GM21526 (cell line): Measurements from ENCODE around the gene LTN1.
"Not testable (repeated sequence)": the region's sequence is repeated elsewhere in the genome, so short reads cannot be mapped to it uniquely, and the experiment has no call there.

Source experiments
- ATAC-seq: cut with Tn5 transposase; IDR thresholded peaks from one replicate; pipeline ENCODE4 v1.9.1; 2021; ENCODE audit warnings: moderate library complexity; ENCODE audit not compliant: unreplicated experiment, low FRiP score

Gene LTN1

DNA sequence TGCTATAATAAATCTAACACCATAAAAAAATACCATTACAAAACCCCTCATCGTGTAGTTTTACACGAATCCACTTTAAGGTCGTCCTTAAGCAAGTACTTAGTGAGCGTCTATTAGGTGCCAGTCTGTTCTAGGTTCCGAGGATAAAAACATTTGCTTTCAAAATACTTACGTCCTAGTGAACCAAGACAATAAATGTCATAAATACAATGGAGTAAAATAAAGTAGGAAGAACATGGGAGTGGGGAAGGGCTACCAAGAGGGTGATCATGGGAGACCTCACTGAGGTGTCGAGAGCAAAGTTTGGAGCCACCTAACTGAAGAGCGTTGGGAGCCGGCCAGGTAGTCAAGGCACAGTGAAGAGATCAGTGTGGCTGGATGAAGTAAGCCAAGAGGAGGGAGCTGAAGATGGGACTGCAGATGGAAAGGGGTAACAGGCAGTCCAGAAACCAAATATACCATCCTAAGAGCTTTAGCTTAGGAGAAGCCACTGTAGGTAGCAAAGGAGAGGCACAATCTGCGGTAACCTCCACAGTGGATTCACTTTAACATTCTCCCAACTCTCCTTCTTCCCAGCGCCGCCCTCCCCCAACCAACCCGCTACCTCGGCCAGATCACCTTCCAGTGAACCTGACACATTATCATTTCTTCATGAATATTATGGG, 684 bp downstream of the LTN1 start:
- ATAC-seq, result peak; percentile 7

DNA sequence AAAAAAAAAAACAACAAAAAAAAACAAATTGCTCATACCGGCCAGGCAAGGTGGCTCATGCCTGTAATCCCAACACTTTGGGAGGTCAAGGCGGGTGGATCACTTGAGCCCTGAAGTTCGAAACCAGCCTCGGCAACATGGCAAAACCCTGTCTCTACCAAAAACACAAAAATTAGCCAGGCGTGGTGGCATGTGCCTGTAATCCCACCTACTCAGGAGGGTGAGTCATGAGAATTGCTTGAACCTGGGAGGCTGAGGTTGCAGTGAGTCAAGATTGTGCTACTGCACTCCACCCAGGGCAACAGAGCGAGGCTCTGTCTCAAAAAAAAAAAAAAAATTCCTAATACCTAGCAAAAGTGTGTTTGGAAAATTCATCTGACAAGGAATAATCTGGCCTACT, 4.5 kb downstream of the LTN1 start:
- ATAC-seq, result not testable (repeated sequence)

DNA sequence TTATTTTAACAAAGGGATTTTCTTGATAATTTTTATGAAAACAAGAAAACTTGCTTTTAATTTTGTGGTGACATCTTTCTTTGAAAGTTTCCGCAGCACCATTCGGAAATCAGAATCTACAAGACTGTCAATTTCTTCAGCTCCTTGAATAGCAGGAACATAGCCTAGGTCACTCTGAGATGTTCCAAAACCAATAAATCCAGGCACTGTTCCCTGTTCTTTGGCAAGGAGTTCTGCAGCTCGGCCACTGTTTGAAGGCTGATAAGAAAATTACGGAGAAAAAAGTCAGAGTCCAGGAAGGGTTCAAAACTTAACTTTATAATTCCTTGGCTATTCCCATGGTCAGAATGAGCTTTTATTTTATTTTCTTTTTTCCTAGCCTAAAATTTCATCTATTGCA, 6.0 kb downstream of the LTN1 start:
- ATAC-seq, result no peak

DNA sequence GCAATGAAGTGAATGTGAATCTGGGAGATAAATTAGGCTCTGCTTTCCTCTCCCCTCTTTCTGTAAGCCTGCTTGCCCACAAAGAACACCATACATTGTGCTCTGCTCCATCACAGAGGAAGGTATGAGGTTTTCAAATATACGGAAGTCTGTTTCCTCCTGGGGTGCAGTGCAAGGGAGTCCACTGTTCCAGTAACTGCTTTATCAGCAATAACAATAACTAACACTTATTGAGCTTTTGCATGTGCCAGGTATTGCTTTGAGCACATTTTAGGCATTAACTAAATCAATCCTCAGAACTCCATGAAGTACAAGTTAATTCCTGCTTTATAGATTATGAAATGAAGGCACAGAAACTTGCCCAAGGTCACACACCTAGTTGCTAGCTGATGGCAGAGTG, 10.0 kb downstream of the LTN1 start:
- no peak for ATAC-seq

DNA sequence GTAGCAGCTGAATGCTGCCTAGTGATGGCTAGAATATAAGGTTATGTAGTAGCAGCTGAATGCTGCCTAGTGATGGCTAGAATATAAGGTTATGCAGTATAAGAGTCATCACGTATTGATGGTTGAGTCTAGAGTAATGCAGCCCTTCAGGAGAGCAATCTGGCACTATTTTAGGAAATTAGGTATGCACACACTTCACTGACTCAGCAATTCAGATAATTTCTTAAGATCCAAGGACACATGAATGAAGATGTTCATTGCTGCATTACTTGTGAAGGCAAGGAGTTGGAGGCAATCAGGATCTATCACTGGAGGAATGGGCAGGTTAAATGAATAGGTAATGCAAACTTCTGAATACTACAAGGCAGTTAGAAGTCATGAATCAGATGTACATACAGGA, 13.6 kb downstream of the LTN1 start:
- no peak for ATAC-seq

DNA sequence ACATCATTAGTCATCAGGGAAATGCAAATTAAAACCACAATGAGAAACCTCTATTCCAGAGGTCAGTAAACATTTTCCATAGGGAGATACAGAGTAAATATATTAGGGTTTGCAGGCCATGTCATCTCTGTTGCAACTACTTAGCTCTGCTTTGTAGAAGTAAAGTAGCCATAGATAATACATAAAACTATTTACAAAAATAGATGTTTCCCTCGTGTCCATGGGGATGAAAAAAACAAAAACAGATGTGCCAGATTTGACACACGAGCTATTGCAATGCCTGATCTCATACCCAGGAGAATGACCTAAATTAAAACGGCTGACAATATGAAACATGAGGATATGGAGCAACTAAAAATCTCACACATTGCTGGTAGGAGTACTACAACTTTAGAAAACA, 17.3 kb downstream of the LTN1 start:
- no peak for ATAC-seq

DNA sequence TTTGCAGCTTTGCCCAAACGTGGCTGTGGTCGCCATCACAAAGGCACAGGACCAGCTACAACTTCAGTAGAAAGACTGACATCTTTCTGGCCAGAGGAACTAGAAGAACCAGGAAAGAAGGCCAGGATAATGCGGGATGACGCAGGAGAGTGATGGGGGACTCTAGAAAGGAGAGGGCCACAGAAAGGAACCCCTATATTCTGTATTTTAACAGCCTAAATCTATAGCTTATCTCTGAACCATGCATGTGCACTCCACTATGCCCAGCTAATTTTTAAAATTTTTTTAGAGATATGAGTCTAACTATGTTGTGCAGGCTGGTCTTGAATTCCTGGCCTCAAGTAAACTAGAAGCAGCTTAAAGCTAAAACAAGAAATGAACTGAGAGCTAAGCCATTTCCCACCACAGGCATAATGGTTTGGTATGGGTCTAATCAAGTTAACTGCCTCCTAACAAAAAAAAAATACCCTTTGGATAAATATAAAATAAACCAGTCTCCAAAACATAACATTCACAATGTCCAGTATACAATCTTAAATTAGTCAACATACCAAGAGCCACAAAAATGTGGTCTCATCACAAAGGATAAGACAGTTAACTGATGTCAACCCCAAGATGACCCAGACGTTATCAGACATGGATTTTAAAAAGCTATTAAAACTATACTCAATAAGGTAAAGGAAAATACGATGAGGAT, 18.0 kb downstream of the LTN1 start:
- no peak for ATAC-seq

DNA sequence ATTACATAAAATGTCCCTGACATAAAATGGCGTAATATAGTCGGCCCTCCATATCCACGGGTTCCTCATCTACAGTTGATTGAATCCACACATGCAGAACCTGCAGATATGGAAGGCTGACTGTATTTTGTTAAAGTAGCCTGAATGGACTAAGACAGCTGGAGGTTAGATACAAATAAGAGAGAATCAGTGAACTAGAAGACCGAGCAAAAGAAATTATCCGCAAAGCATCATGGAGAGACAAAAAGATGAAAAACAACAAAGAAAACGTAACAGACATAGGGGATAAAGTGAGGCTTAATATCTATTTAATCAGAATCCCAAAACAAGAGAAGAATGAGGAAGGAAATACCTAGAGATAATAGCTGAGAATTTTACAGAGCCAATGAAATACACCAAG, 20.3 kb downstream of the LTN1 start:
- no peak for ATAC-seq

DNA sequence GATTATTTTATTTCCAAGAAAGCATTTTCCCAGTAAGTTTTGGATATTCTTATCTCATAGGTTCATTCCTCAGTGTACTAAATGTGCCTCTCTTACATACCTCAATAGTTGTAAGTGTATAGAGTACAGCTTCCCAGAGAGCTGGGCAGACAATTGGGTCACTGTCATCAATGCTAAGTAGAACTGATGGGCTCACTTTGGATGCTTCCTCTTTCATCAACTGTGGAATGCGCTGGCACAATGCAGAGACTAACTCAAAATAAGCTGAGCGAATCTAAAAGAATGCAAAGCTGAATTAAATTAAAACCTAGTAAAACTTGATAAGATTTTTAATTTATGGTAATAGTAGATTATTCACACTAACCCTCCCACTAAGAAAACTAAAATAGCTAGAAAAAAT, 21.5 kb downstream of the LTN1 start:
- ATAC-seq, result no peak

DNA sequence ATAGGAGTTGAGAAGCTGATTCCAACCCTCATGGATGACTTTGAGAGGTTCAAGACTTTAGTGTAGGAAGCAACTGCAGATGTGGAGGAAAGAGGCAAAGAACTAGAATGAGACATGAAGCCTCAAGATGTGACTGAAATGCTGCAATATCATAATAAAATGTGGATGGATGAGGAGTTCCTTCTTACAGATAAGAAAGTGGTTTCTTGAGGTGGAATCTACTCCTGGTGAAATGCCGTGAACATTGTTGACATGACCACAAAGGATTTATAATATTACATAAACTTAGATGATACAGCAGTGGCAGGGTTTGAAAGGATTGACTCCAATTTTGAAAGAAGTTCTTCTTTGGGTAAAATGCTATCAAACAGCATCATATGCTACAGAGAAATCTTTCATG, 28.8 kb downstream of the LTN1 start:
- no peak for ATAC-seq

DNA sequence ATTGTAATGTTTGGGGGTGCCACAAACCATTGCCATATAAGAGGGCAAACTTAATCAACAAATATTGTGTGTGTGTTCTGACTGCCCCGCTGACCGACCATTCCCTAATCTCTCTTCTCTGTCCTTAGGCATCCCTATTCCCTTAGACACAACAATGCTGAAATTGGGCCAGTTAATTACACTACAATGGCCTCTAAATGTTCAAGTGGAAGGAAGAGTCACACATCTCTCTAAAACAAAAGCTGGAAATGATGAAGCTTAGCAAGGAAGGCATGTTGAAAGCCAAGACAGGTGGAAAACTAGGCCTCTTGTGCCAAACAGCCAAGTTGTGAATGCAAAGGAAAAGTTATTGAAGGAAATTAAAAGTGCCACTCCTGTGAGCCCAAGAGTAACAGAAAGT, 30.2 kb downstream of the LTN1 start:
- no peak for ATAC-seq

DNA sequence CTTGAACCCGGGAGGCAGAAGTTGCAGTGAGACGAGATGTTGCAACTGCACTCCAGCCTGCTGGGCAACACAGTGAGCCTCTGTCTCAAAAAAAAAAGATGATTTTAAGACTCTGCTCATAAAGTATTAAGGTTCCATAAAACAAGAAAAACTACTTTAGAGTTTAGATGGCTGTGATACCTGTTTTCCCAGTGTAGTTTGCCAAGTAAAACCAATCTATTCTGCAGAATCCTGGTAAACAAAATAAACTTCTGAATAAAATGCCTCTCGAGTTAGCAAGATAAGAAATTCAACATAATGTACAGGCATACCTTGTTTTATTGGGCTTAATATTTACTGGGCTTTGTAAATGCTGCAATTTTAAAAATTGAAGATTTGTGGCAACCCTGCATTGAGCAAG, 30.8 kb downstream of the LTN1 start:
- no peak for ATAC-seq

DNA sequence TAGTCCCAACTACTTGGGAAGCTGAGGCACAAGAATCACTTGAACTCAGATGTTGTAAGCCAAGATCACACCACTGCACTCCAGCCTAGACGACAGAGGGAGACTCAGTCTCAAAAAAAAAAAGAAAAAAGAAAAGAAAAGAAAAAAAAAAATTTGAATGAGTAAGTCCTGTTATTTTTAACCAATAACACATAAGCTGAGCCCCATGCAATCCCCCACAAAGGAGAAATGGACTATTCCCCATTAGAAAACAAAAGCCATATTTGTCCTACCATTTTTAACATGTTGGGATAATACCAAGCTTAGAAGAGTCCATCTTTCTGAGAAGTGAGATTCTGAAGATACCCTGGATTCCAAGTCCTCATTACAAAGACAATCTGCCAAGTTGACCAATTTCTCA, 32.4 kb downstream of the LTN1 start:
- ATAC-seq, result no peak

DNA sequence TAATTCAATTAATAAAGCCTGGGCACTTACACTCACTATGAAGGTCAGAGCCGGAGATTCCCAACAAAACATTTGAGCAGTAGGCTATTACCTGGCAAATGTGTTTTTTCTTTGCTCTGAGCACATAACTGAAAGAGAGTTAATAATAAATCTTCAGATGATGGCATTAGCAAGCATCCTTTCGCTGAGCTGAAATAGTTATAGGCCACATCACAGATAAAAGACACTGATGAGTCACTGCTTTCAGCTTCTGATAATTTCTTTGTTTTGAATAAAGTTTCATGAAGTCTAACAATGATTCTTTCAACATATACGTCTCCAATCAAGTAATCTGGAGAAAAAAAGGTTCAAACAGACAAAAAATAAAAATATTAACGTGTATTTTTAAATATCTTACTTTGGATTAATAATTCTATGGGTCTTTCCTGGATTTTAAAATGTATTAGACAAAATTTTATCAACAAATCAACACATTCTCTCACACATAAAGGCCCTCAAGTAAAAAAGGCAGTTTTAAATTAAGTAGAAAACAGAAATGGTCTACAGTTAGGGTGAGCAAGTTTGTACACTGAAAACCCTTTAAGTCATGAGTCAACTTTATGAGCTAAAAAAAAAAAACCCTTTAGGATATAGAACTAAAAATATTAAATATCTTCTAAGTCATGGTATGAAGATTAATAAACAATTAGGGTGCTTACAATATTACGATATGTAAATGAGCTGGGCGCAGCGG, 33.1 kb downstream of the LTN1 start:
- no peak for ATAC-seq

DNA sequence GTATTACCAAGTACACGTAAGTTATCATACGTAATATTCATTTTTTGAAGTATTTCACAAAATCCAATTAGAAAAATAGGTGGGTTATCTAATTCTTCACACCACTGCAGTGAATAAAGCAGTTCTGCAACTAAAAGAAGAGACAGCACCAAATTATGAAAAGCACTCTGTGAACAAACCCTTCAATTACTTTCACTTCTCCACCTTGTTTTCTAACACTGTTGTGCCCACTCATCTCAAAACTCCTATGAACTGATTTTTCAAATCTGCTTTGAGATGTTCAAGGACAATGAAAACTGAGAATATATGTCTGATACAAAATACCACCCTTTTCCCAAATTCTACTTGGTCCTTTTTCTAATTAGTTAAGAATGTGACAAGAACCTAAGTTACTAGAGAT, 39.4 kb downstream of the LTN1 start:
- peak; percentile 84 for ATAC-seq

DNA sequence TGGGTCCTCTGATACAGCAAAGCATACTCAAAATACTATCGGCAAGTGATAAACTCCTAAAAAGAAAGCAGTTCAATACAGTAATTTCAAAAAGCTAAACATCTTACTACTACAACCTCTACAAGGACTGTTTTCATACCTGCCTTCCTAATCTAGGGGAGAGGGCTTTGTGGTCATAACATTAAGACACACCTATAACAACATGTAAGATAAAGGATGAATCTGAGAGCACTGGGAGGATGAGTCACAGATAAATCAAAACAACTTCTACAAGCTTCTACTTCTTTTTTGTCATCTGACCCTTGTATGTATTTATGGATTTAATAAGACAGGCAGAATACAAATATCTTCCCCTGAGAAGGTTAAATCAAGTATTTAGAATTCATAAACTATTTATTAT, 40.0 kb downstream of the LTN1 start:
- ATAC-seq, result no peak

DNA sequence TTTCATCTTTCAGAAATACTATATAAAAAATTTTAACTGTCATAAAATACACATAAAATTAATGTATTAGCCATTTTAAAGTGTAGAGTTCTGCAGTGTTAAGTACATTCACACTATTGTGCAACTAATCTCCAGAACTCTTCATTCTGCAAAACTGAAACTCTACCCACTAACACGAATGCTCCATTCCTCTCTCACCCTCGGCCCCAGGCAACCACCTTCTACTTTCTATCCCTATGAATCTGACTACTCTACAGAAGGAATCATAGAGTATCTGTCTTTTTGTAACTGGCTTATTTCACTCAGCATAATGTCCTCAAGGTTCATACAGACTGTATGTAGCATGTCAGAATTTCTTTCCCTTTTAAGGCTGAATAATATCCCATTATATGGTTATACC, 43.4 kb downstream of the LTN1 start:
- ATAC-seq, result no peak

DNA sequence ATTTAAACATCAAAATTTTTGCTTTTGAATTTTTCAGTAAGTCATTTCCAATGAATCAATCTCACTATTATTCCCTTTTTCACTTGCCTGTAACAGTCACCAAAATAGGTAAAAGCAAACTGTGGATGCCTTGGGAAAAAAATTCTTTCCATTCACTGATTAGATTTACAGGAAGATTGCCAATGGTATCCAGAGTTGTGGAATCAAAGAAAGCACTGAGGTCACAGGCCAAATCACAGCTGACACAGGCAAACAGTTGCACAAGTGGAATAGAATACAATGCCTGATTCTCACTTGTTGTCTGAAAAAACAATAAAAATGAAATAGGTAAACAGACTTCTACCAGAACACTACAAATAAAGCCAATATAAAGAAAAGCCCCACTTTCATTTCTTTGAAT, 48.4 kb downstream of the LTN1 start:
- ATAC-seq, result no peak

DNA sequence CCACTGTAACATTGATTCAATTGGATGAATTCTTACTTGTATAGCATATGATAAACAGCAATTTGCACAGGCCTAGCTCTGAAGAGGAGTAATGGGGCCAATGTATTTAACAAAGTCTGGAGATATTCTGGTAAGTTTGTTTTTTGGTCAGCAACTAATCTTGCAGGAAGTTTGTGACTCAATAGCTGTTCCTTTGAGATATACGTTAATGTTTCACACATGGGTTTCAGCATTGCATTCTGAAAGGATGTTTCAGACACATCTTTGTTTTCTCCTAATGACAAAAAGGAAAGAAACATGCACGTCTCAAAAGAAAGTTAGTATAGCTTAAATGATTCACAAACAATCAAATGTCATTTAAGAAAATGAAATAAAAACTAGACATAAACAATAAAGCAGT, 49.0 kb downstream of the LTN1 start:
- no peak for ATAC-seq

DNA sequence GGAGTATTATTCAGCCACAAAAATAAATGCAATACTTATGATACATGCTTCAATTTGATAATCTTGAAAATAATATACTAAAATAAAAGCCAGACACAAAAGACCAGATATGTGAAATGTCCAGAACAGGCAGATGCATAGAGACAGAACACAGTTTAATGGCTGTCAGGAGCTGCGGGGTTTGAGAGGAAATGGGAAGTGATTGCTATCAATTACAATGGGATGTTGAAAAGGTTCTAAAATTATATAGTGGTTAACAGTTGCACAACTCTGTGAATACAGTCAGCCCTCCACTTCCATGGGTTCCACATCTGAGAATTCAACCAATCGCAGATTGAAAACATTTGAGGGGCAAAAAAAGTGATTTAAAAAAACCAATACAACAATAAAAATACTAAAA, 54.0 kb downstream of the LTN1 start:
- ATAC-seq, result no peak

DNA sequence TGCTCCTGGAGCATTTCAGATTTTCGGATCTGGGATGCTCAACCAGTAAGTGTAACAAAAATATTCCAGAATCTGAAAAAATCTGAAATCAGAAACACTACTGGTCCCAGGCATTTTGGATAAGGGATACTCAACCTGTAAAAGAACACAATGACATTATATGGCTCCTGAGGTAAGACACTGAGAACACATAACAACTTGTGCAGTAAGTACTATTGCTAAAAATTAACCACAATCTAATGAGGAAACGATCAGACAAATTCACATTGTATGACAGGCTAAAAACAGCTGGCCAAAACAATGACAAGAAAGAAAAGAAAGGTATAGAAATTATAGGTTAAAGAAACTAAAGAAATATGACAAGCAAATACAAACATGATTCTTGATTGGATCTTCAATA, 54.9 kb downstream of the LTN1 start:
- ATAC-seq, result no peak

DNA sequence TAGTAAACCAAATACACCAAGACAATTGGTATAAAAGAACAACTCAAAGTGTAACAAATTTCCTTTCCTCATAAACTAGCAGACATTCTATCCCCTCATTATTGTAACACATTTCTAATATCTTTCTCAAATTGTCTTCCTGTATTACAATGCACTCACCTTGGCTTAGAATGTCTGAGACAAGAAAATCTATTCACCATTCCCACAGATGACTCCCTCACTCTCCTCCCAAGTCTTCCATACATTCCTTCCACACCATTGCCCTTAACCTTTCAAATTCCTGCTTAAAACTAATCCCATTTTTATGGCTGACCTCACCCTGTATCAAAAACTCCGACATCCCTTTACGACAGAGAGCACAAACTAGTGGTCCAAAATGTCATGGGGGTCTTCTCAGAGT, 56.0 kb downstream of the LTN1 start:
- ATAC-seq, result no peak
